Gastroesophageal sphincter (tissue), 3 donors: ENCODE measurements around the gene KLHDC8B.
"Not testable (repeated sequence)": the region's sequence is repeated elsewhere in the genome, so short reads cannot be mapped to it uniquely, and the experiment has no call there.

ENCODE experiments used
- EP300 ChIP-seq: sonication (generic); formaldehyde crosslinking; IDR thresholded peaks from one replicate; pipeline ENCODE4 v1.6.1; 2017; ENCODE audit warnings: antibody characterized with exemption, mild to moderate bottlenecking
- POLR2A ChIP-seq, 2 donors: fragments of 450-650 bp; IDR thresholded peaks; one replicate each; pipeline ENCODE4 v1.6.1; 2017; ENCODE audit warnings: antibody characterized with exemption in 2 of 2, mild to moderate bottlenecking in 2 of 2, moderate library complexity in 1 of 2
- POLR2AphosphoS5 ChIP-seq: sonication (generic); formaldehyde crosslinking; IDR thresholded peaks from one replicate; pipeline ENCODE4 v1.6.1; 2017; ENCODE audit warnings: antibody characterized with exemption
- TF ChIP-seq, protein P1 (sequence below), 4 experiments: fragments of 200-600 bp in 2 of 4; fragments of 450-650 bp in 2 of 4; sonication (generic) in 1 of 4; IDR thresholded peaks; one replicate each; pipeline ENCODE4 v1.5.1; 2017 to 2019; ENCODE audit warnings: antibody characterized with exemption in 4 of 4, mild to moderate bottlenecking in 2 of 4, moderate library complexity in 2 of 4

DNA sequence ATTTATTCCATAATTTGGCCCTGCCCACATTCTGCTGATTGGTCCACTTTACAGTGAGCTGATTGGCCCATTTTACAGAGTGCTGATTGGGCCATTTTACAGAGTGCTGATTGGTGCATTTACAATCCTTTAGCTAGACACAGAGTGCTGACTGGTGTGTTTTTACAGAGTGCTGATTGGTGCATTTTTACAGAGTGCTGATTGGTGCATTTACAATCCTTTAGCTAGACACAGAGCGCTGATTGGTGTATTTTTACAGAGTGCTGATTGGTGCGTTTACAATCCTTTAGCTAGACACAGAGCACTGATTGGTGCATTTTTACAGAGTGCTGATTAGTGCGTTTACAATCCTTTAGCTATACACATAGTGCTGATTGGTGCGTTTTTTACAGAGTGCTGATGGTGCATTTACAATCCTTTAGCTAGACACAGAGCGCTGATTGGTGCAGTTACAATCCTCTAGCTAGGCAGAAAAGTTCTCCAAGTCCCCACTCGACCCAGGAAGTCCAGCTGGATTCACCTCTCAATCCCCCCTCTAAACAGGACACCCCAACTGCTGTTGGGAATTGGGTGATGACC lies 49.7 kb downstream of the KLHDC8B start:
- TF ChIP-seq, protein P1, sequence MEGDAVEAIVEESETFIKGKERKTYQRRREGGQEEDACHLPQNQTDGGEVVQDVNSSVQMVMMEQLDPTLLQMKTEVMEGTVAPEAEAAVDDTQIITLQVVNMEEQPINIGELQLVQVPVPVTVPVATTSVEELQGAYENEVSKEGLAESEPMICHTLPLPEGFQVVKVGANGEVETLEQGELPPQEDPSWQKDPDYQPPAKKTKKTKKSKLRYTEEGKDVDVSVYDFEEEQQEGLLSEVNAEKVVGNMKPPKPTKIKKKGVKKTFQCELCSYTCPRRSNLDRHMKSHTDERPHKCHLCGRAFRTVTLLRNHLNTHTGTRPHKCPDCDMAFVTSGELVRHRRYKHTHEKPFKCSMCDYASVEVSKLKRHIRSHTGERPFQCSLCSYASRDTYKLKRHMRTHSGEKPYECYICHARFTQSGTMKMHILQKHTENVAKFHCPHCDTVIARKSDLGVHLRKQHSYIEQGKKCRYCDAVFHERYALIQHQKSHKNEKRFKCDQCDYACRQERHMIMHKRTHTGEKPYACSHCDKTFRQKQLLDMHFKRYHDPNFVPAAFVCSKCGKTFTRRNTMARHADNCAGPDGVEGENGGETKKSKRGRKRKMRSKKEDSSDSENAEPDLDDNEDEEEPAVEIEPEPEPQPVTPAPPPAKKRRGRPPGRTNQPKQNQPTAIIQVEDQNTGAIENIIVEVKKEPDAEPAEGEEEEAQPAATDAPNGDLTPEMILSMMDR (IDR thresholded peaks at IDR 0.05) = not testable (repeated sequence)
- not testable (repeated sequence) for TF ChIP-seq POLR2AphosphoS5; POLR2A (IDR thresholded peaks at IDR 0.05); EP300
